Measurements from ENCODE around the gene DNER. TPM values are rescaled to one million over a fixed set of nuclear protein-coding genes. Genes with fewer than 3 reads are reported as not detected.

The DNER gene
- total RNA-seq, 1 experiment from 2014 or later = 2.9 TPM

DNA sequence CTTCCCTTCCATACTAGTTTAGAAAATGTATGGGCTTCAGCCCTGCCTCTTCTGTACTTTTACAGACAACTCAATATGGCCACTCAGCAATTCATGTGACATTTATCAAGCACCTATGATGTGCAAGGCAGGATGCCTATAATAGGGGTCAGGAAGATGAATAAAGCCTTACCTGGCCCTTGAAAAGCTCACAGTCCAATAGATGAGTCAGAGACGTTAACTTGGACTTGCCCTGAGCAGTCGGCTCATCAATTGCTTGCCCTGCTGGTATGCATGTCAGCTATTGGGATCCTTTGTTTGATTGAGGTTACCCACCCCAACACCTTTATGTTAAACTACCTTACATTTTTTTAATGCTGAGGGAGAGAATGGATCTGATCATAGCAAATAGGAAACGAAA, 116.1 kb downstream of the DNER start:
- no TSS peak for BruUV-seq (replicated peaks)

DNA sequence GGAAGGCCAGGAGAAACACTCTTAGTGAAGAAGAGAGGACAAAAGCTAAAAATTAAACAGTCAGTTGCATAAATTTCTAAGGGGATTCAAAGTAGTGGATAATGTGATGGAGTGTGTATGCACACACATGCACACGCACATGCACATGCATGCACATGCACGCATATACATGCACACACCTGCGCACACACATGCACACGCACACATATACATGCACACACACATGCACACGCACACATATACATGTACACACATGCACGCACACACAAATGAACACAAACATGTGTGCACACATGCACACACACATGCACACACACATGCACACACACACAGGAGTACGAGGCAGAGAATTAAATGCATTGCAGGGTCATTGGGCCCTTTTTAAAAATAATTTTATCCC, 117.6 kb downstream of the DNER start:
- ChIA-PET RAD21 (ENCODE audit: low non-redundant PET in 1 of 2, low total read pairs in 2 of 2, uncharacterized antibody in 2 of 2, unreplicated experiment in 2 of 2) (interaction anchor here in 1 of 2 experiments (0.6 kb wide), 1 partner anchor 9 kb away, joined by 4 read pairs; no protein-coding TSS in a partner anchor), POLR2A (no interaction called here), CTCF (interaction anchor here (1.0 kb wide), 1 partner anchor 10 kb away, joined by 3 read pairs; no protein-coding TSS in a partner anchor)
- H3K4me3 ChIP-seq (replicated peaks in 1 of 2; ENCODE audit: low read depth in 1 of 2, low read length in 2 of 2) = no peak overlapping the region
- no peaks in the 10 kb centered on the region for H3K27me3 ChIP-seq (ENCODE audit: insufficient read depth, low read length)
- no peak for ATAC-seq
- no TSS peak for BruUV-seq (replicated peaks)
- H3K36me3 ChIP-seq (ENCODE audit: control insufficient read depth in 1 of 2, insufficient read depth in 2 of 2, low read length in 2 of 2) = no peaks in the 10 kb centered on the region
- H3K79me2 ChIP-seq (ENCODE audit: insufficient read depth, low read length) = no peaks in the 10 kb centered on the region
- no peak overlapping the region for H3K4me2 ChIP-seq (ENCODE audit: low read length)
- H4K20me1 ChIP-seq (ENCODE audit: insufficient read depth) = no peaks in the 10 kb centered on the region
- no peak overlapping the region for H3K9ac ChIP-seq (ENCODE audit: low read length)
- intact Hi-C loops (cut with micrococcal nuclease) = no loop called here
- H3K4me1 ChIP-seq (ENCODE audit: control insufficient read depth in 1 of 2, insufficient read depth in 2 of 2, low read length in 2 of 2) = peaks cover 0 to 6% of the 10 kb centered on the region in 2 experiments; a peak in 1 of 4 replicates
- H2AFZ ChIP-seq (ENCODE audit: low read depth, low read length, poor library complexity, severe bottlenecking) = no peak overlapping the region
- H3K9me3 ChIP-seq (ENCODE audit: control insufficient read depth in 1 of 2, insufficient read depth in 1 of 2, low read depth in 1 of 2, low read length in 2 of 2) = no peaks in the 10 kb centered on the region
- TF ChIP-seq POLR2A (IDR thresholded peaks at IDR 0.05; ENCODE audit: borderline replicate concordance, extremely low read depth, insufficient read depth, insufficient read length) (no peak), YY1 (IDR thresholded peaks at IDR 0.05; ENCODE audit: extremely low read depth, insufficient replicate concordance, low read depth, low read length) (no peak), POLR2AphosphoS5 (IDR thresholded peaks at IDR 0.05; ENCODE audit: low read depth, low read length) (no peak), SP1 (IDR thresholded peaks at IDR 0.05; ENCODE audit: low read depth) (no peak), ZNF274 (IDR thresholded peaks at IDR 0.05; ENCODE audit: low read depth, low read length) (no peak), EGR1 (IDR thresholded peaks at IDR 0.05; ENCODE audit: low read depth) (no peak), ZBTB33 (IDR thresholded peaks at IDR 0.05; ENCODE audit: extremely low read depth, insufficient replicate concordance, low read length) (no peak)
- TF ChIP-seq, protein P1, sequence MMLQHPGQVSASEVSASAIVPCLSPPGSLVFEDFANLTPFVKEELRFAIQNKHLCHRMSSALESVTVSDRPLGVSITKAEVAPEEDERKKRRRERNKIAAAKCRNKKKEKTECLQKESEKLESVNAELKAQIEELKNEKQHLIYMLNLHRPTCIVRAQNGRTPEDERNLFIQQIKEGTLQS (IDR thresholded peaks at IDR 0.05) = no peak
- no peak for DNase-seq (ENCODE audit: low read depth, low spot score)
- H3K27ac ChIP-seq (ENCODE audit: low read depth, low read length) = no peak overlapping the region
- no peaks in the 10 kb centered on the region for H3K9me2 ChIP-seq (ENCODE audit: insufficient read depth)

More for the DNA sequence above, 116.1 kb downstream of the DNER start:
- no peak for DNase-seq (ENCODE audit: low read depth, low spot score)
- no peak overlapping the region for H3K4me3 ChIP-seq (replicated peaks in 1 of 2; ENCODE audit: low read depth in 1 of 2, low read length in 2 of 2)
- ATAC-seq = peak; percentile 75
- no peaks in the 10 kb centered on the region for H3K27me3 ChIP-seq (ENCODE audit: insufficient read depth, low read length)
- no peak overlapping the region for H2AFZ ChIP-seq (ENCODE audit: low read depth, low read length, poor library complexity, severe bottlenecking)
- no peaks in the 10 kb centered on the region for H3K9me2 ChIP-seq (ENCODE audit: insufficient read depth)
- ChIA-PET POLR2A (no interaction called here), RAD21 (ENCODE audit: low non-redundant PET in 1 of 2, low total read pairs in 2 of 2, uncharacterized antibody in 2 of 2, unreplicated experiment in 2 of 2) (no interaction called here), CTCF (no interaction called here)
- no peaks in the 10 kb centered on the region for H3K9me3 ChIP-seq (ENCODE audit: control insufficient read depth in 1 of 2, insufficient read depth in 1 of 2, low read depth in 1 of 2, low read length in 2 of 2)
- H3K27ac ChIP-seq (ENCODE audit: low read depth, low read length) = no peak overlapping the region
- no peaks in the 10 kb centered on the region for H3K36me3 ChIP-seq (ENCODE audit: control insufficient read depth in 1 of 2, insufficient read depth in 2 of 2, low read length in 2 of 2)
- H4K20me1 ChIP-seq (ENCODE audit: insufficient read depth) = no peaks in the 10 kb centered on the region
- TF ChIP-seq JUND (IDR thresholded peaks at IDR 0.05) (0 out of 2 replicates have a peak, but pooled peaks have one; percentile 17), RAD21 (IDR thresholded peaks at IDR 0.05; ENCODE audit: low read depth) (no peak)
- no peaks in the 10 kb centered on the region for H3K79me2 ChIP-seq (ENCODE audit: insufficient read depth, low read length)
- no peak overlapping the region for H3K9ac ChIP-seq (ENCODE audit: low read length)
- no peak overlapping the region for H3K4me2 ChIP-seq (ENCODE audit: low read length)
- intact Hi-C loops (cut with micrococcal nuclease) = no loop called here
- H3K4me1 ChIP-seq (ENCODE audit: control insufficient read depth in 1 of 2, insufficient read depth in 2 of 2, low read length in 2 of 2) = peaks cover 0 to 6% of the 10 kb centered on the region in 2 experiments; a peak in 1 of 4 replicates

Measured in HCT116 (cell line).